Measurements from ENCODE around the gene GNA14. TPM values are rescaled to one million over a fixed set of nuclear protein-coding genes. Genes with fewer than 3 reads are reported as not detected.

The GNA14 gene
- total and polyA plus RNA-seq, 7 donors, result 5.0 to 29.2 (median 7.8) TPM

DNA sequence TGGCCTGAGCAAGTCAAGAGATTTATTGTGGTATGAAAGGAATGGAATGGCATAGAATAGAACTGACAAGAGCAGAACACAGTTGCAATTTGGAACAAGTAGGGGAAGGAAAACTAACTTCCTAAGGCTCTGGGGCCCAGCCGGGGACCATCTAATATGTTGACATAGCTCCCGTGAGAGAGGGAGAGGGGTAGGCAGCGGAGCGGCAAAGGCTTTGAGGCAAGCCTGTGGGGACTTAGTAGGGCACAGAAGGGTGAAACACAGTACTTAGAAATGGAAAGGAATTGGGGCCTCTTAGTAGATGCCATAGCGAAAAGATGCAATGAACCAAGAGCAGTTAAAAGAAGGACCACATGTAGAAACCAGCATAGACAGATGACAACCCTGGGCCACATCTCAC, 11.8 kb upstream of the GNA14 start:
- intact Hi-C loops (cut with DNase I), result no loop called here
- WGBS, 2 donors, result 86 to 96% methylated on average over 5 of the region's 5 CpGs

DNA sequence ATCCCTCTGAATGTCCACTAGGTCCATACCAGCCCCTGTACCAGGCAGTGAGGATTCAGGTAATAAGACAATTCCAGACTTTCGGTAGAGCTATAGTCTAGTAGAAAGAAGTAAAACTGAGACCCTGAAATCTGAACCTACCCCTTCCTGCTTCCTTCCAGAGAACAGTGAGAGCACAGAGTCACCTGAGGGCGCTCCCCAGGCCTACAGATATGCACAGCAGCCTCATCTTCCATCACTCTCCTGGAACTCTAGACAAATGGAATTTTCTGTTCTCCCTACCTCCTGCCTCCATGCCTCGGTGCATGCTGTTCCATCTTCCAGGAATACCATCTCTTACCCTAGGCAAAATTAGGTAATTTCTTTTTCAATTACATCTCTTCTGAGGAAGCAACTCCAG, 3.1 kb upstream of the GNA14 start:
- intact Hi-C loops (cut with DNase I), result loop anchor here (5.0 kb wide), 1 partner anchor 101 kb away; no protein-coding TSS in a partner anchor
- H3K27me3 ChIP-seq, result peaks cover 0 to 20% (median 0%) of the 10 kb centered on the region in 3 donors
- H3K4me1 ChIP-seq, result peaks cover 0 to 30% (median 23%) of the 10 kb centered on the region in 4 donors
- 77 to 97% methylated on average over 3 of the region's 3 CpGs for WGBS, 2 donors
- DNase-seq, result no peak
- TF ChIP-seq POLR2A (IDR thresholded peaks at IDR 0.05) (no peak), POLR2AphosphoS5 (IDR thresholded peaks at IDR 0.05) (no peak), EP300 (IDR thresholded peaks at IDR 0.05) (no peak)
- TF ChIP-seq, protein P1, sequence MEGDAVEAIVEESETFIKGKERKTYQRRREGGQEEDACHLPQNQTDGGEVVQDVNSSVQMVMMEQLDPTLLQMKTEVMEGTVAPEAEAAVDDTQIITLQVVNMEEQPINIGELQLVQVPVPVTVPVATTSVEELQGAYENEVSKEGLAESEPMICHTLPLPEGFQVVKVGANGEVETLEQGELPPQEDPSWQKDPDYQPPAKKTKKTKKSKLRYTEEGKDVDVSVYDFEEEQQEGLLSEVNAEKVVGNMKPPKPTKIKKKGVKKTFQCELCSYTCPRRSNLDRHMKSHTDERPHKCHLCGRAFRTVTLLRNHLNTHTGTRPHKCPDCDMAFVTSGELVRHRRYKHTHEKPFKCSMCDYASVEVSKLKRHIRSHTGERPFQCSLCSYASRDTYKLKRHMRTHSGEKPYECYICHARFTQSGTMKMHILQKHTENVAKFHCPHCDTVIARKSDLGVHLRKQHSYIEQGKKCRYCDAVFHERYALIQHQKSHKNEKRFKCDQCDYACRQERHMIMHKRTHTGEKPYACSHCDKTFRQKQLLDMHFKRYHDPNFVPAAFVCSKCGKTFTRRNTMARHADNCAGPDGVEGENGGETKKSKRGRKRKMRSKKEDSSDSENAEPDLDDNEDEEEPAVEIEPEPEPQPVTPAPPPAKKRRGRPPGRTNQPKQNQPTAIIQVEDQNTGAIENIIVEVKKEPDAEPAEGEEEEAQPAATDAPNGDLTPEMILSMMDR (IDR thresholded peaks at IDR 0.05), result no peak
- no peaks in the 10 kb centered on the region for H3K9me3 ChIP-seq
- no peaks in the 10 kb centered on the region for H3K36me3 ChIP-seq
- no peak overlapping the region for H3K4me3 ChIP-seq
- H3K27ac ChIP-seq, result no peak overlapping the region

More for the DNA sequence above, 11.8 kb upstream of the GNA14 start:
- no peaks in the 10 kb centered on the region for H3K9me3 ChIP-seq
- TF ChIP-seq, protein P1 (IDR thresholded peaks at IDR 0.05), result no peak
- TF ChIP-seq POLR2A (IDR thresholded peaks at IDR 0.05) (no peak), POLR2AphosphoS5 (IDR thresholded peaks at IDR 0.05) (no peak), EP300 (IDR thresholded peaks at IDR 0.05) (no peak)
- H3K36me3 ChIP-seq, result no peaks in the 10 kb centered on the region
- no peak overlapping the region for H3K4me3 ChIP-seq
- no peak for DNase-seq
- H3K4me1 ChIP-seq, result peaks cover 0 to 15% (median 10%) of the 10 kb centered on the region in 4 donors
- H3K27ac ChIP-seq, result no peak overlapping the region
- H3K27me3 ChIP-seq, result no peaks in the 10 kb centered on the region

DNA sequence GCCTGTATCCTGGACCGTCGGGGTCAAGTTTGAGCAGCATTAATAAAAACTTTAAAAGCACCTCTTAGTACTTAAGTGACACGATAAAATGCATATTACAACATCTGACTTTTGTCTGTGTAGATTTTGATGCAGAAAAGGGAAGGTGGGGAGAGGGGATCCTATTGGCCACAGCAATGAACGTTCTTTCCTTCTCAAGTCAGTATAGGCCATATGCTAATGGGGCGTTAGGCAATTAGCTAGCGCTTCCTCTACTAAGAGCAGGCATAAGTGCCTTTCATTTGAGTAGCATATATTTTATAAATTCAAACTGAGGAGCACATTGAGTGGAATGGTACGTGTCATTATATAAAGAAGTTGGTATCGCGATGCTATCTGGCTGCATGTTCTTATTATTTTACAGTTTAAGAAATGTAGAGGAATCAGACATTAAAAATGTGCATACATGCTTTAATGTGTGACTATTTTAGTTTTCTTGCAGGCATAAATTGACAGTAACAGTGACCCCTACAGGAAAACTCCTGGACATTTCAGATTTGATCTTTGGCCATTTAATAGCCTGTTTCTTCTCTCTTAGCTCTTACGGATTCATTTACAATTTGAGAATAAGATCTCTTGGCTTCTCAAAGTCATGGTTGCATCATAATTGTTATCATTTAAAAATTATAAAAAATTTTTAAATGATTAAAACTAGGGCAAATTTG, 1.1 kb upstream of the GNA14 start:
- H3K27ac ChIP-seq, result peak overlapping the region; percentile 61 to 78 (median 68)

DNA sequence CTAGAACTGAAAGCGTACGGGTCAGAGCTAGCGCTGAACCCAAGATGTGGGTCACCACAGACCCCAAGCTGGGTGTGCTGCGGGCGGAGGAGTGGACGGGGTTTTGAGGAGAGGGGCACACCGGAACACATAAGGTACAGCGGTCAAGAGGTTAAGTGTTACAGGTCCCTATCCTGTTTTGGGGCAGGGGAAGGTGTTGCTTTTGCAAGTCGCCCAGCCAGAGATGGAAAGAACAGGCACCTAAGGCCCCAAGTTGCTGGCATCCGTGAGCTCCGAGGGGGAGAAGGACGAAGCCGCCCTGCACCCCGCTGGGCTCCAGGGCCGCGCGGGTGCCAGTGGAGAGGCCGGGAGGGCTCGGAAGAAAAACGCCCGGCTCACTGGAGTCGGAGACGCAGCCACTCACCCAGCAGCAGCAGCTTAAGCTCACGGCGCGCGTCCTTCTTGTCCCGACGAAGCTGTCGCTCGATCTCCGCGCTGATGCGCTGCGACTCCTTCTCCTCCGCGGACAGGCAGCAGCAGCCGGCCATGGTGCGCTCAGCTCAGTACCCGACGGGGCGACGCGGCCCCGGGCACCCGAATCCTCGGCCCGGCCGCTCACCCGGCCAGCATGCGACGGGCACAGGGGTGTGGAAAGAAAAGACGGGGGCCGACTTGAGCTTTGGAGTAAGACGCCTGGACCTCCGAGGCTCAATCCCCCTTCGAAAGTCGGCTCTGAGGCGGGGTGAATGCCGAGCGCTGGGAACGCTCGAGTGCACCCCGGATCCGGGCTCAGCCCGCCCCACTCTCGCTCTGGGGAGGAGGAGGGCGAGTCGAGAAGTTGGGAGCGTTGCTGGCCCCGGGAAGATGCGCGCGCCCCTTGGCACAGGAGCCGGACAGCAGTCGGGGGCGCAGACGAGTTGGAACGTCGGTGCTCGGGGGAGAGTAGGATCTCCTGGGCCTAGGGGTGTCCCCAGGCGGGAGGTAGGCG, 572 bp downstream of the GNA14 start:
- no peaks in the 10 kb centered on the region for H3K36me3 ChIP-seq
- DNase-seq, result peak; percentile 71
- intact Hi-C loops (cut with DNase I), result loop anchor here (5.0 to 10.0 kb wide), 3 partner anchors 190 to 387 kb away; partner anchors contain the start of gene GNAQ
- H3K4me3 ChIP-seq, result peak overlapping the region; percentile 49 to 69 (median 56)
- H3K27me3 ChIP-seq, result peaks cover 0 to 20% (median 0%) of the 10 kb centered on the region in 3 donors
- H3K4me1 ChIP-seq, result peaks cover 0 to 46% (median 26%) of the 10 kb centered on the region in 4 donors
- WGBS, 2 donors, result 13 to 17% methylated on average over 83 of the region's 83 CpGs
- H3K9me3 ChIP-seq, result no peaks in the 10 kb centered on the region
- no peak for TF ChIP-seq POLR2A (IDR thresholded peaks at IDR 0.05)
- TF ChIP-seq, protein P1 (IDR thresholded peaks at IDR 0.05), result no peak
- no peak for TF ChIP-seq POLR2AphosphoS5 (IDR thresholded peaks at IDR 0.05)
- no peak for TF ChIP-seq EP300 (IDR thresholded peaks at IDR 0.05)
- H3K27ac ChIP-seq, result peak overlapping the region; percentile 61 to 78 (median 68)

More for the DNA sequence above, 1.1 kb upstream of the GNA14 start:
- DNase-seq, result no peak
- H3K4me1 ChIP-seq, result peaks cover 0 to 46% (median 26%) of the 10 kb centered on the region in 4 donors
- 13 to 49% methylated on average over 10 of the region's 10 CpGs for WGBS, 2 donors
- H3K27me3 ChIP-seq, result peaks cover 0 to 20% (median 0%) of the 10 kb centered on the region in 3 donors
- no peaks in the 10 kb centered on the region for H3K9me3 ChIP-seq
- peak overlapping the region; percentile 49 to 69 (median 56) for H3K4me3 ChIP-seq
- no peaks in the 10 kb centered on the region for H3K36me3 ChIP-seq
- intact Hi-C loops (cut with DNase I), result loop anchor here (5.0 to 10.0 kb wide), 3 partner anchors 192 to 386 kb away; partner anchors contain the start of gene GNAQ
- TF ChIP-seq POLR2A (IDR thresholded peaks at IDR 0.05), result no peak
- TF ChIP-seq, protein P1 (IDR thresholded peaks at IDR 0.05), result peak in 3 of 4 experiments; percentile 13 to 16 (median 15)
- TF ChIP-seq POLR2AphosphoS5 (IDR thresholded peaks at IDR 0.05), result no peak
- no peak for TF ChIP-seq EP300 (IDR thresholded peaks at IDR 0.05)
